ENCODE data around the gene RNU5D-1. TPM values are rescaled to one million over a fixed set of nuclear protein-coding genes. Genes with fewer than 3 reads are reported as not detected.
"Not testable (repeated sequence)": the region's sequence is repeated elsewhere in the genome, so short reads cannot be mapped to it uniquely, and the experiment has no call there.

Gene RNU5D-1
- total RNA-seq, 4 donors from 2014 or later, result not detected

- peak overlapping the region; percentile 85 for H3K4me3 ChIP-seq (ENCODE audit: low read depth, poor library complexity, severe bottlenecking)
- WGBS, 2 donors, result 38 to 50% methylated on average over 12 of the region's 12 CpGs
- DNase-seq (ENCODE audit: low spot score in 2 of 2), result no peak
- intact Hi-C loops (cut with DNase I; ENCODE audit: low total_unique reads), result no loop called here
- TF ChIP-seq POLR2A (IDR thresholded peaks at IDR 0.05) (no peak), CTCF (IDR thresholded peaks at IDR 0.05) (no peak)
These were observed 45.7 kb upstream of the RNU5D-1 start for GRCh38 chr1:44776730-44777068.

- no peak for DNase-seq (ENCODE audit: low spot score in 2 of 2)
- intact Hi-C loops (cut with DNase I; ENCODE audit: low total_unique reads), result no loop called here
- TF ChIP-seq CTCF (IDR thresholded peaks at IDR 0.05), result no peak
- TF ChIP-seq POLR2A (IDR thresholded peaks at IDR 0.05), result no peak
- WGBS, 2 donors, result 5 to 11% methylated on average over 24 to 35 of the region's 36 CpGs
- H3K4me3 ChIP-seq (ENCODE audit: low read depth, poor library complexity, severe bottlenecking), result peak overlapping the region; percentile 85
These were observed 45.2 kb upstream of the RNU5D-1 start for GRCh38 chr1:44775930-44776729.

GRCh38 chr1:44775078-44775929, 44.3 kb upstream of the RNU5D-1 start, which contains the start of gene RPS8:
TSS of gene RPS8 (plus strand) at chr1:44775540. CDS start at chr1:44775597, 57 bp downstream.
- DNase-seq (ENCODE audit: low spot score in 2 of 2), result peak; percentile 93 to 98
- WGBS, 2 donors, result 0 to 1% methylated on average over 33 to 37 of the region's 65 CpGs
- H3K4me3 ChIP-seq (ENCODE audit: low read depth, poor library complexity, severe bottlenecking), result peak within 1 kb of the TSS; percentile 85
- intact Hi-C loops (cut with DNase I; ENCODE audit: low total_unique reads), result no loop called here
- peak in 1 of 3 donors; percentile 34 for TF ChIP-seq CTCF (IDR thresholded peaks at IDR 0.05)
- TF ChIP-seq POLR2A (IDR thresholded peaks at IDR 0.05), result peak in 1 of 2 donors; percentile 86

- 92 to 95% methylated on average over 6 of the region's 6 CpGs for WGBS, 2 donors
- intact Hi-C loops (cut with DNase I; ENCODE audit: low total_unique reads); H3K4me3 ChIP-seq (ENCODE audit: low read depth, poor library complexity, severe bottlenecking); DNase-seq (ENCODE audit: low spot score in 2 of 2): not testable (repeated sequence)
These were observed 35.5 kb upstream of the RNU5D-1 start for GRCh38 chr1:44766421-44766820.

GRCh38 chr1:44760876-44761275, 29.9 kb upstream of the RNU5D-1 start:
- no peak overlapping the region for H3K4me3 ChIP-seq (ENCODE audit: low read depth, poor library complexity, severe bottlenecking)
- no peak for DNase-seq (ENCODE audit: low spot score in 2 of 2)
- intact Hi-C loops (cut with DNase I; ENCODE audit: low total_unique reads), result no loop called here
- 89 to 96% methylated on average over 3 of the region's 3 CpGs for WGBS, 2 donors
- TF ChIP-seq CTCF (IDR thresholded peaks at IDR 0.05) (no peak), POLR2A (IDR thresholded peaks at IDR 0.05) (no peak)

GRCh38 chr1:44759077-44759476, 28.1 kb upstream of the RNU5D-1 start:
- TF ChIP-seq CTCF (IDR thresholded peaks at IDR 0.05), result no peak
- no peak for TF ChIP-seq POLR2A (IDR thresholded peaks at IDR 0.05)
- H3K4me3 ChIP-seq (ENCODE audit: low read depth, poor library complexity, severe bottlenecking), result no peak overlapping the region
- DNase-seq (ENCODE audit: low spot score in 2 of 2), result no peak
- intact Hi-C loops (cut with DNase I; ENCODE audit: low total_unique reads), result no loop called here
- 87 to 94% methylated on average over 11 of the region's 11 CpGs for WGBS, 2 donors

Measured in lower leg skin (tissue), 4 donors.